GM13977 (cell line): ENCODE data around the gene TSSC4.

Experiments used
- DNase-seq: peaks from one replicate; pipeline ENCODE4 v3.0.0; 2012; ENCODE audit warnings: low spot score
- CTCF ChIP-seq: IDR thresholded peaks from 2 replicates; pipeline ENCODE4 v1.5.1; 2012; ENCODE audit warnings: mild to moderate bottlenecking, control low read depth; ENCODE audit not compliant: insufficient read depth; ENCODE audit errors: extremely low read depth, missing control alignments
- in situ Hi-C: fragments of 300-500 bp; cut with MboI; formaldehyde crosslinking; loops from one replicate; pipeline ENCODE4 v1.12.0; 2022; ENCODE audit warnings: low sequenced_read_pairs, low pct_unique_long_range_greater_than_20kb, mixed read lengths, inconsistent platforms; ENCODE audit not compliant: unreplicated experiment

TSSC4 gene

GRCh38 chr11:2396471-2396870, 4.1 kb upstream of the TSSC4 start:
- no peak for DNase-seq
- TF ChIP-seq CTCF: no peak
- in situ Hi-C loops: no loop called here

GRCh38 chr11:2397005-2397404, 3.5 kb upstream of the TSSC4 start:
- TF ChIP-seq CTCF: no peak
- in situ Hi-C loops: no loop called here
- DNase-seq: no peak

GRCh38 chr11:2398664-2399355, 1.7 kb upstream of the TSSC4 start:
- no peak for DNase-seq
- TF ChIP-seq CTCF: no peak
- in situ Hi-C loops: no loop called here

GRCh38 chr11:2399488-2400068, 972 bp upstream of the TSSC4 start:
- no peak for DNase-seq
- no peak for TF ChIP-seq CTCF
- in situ Hi-C loops: loop anchor here (25.0 kb wide), 1 partner anchor 212 kb away; no protein-coding TSS in a partner anchor

GRCh38 chr11:2400762-2401435, 349 bp downstream of the TSSC4 start:
- no peak for TF ChIP-seq CTCF
- in situ Hi-C loops: loop anchor here (25.0 kb wide), 1 partner anchor 214 kb away; no protein-coding TSS in a partner anchor

GRCh38 chr11:2401436-2401984, 960 bp downstream of the TSSC4 start:
- in situ Hi-C loops: loop anchor here (25.0 kb wide), 1 partner anchor 214 kb away; no protein-coding TSS in a partner anchor
- no peak for TF ChIP-seq CTCF
- DNase-seq: no peak

More at GRCh38 chr11:2400762-2401435, 349 bp downstream of the TSSC4 start:
- no peak for DNase-seq
